Cardiac septum (tissue), 1 donor: ENCODE data around the gene PDE11A. TPM values are rescaled to one million over a fixed set of nuclear protein-coding genes. Genes with fewer than 3 reads are reported as not detected.
"Not testable (repeated sequence)": the region's sequence is repeated elsewhere in the genome, so short reads cannot be mapped to it uniquely, and the experiment has no call there.

Experiments
- DNase-seq: peaks from one replicate; pipeline ENCODE4 v3.0.0-alpha.2; 2020; ENCODE audit warnings: low spot score
- intact Hi-C: fragments of 100-400 bp; cut with DNase I; formaldehyde crosslinking; loops from one replicate; pipeline ENCODE4 v1.14.0; 2022
- total RNA-seq: library from RNA; stranded (reverse); fragmentation: NEBNext Ultra II Directional; extraction: Animal tissue kit (Norgen Biotek cat#: 25700); gene quantifications from one replicate; pipeline ENCODE4 v1.2.1, GENCODE V29; 2021
- donor health status: DM: no; HTN: no; CAD: no.

Gene PDE11A
- total RNA-seq, 1 donor from 2014 or later: 0.54 TPM

- no peak for DNase-seq
- intact Hi-C loops: no loop called here
Measured at GRCh38 chr2:177952151-177952550, 120.4 kb downstream of the PDE11A start.

GRCh38 chr2:177947598-177947997 is 125.0 kb downstream of the PDE11A start:
- intact Hi-C loops, DNase-seq: not testable (repeated sequence)

- intact Hi-C loops, DNase-seq: not testable (repeated sequence)
Measured at GRCh38 chr2:177944530-177944929, 128.0 kb downstream of the PDE11A start.

- intact Hi-C loops: no loop called here
- no peak for DNase-seq
Measured at GRCh38 chr2:177942731-177943130, 129.8 kb downstream of the PDE11A start.

- no peak for DNase-seq
- intact Hi-C loops: no loop called here
Measured at GRCh38 chr2:177939211-177939610, 133.4 kb downstream of the PDE11A start.

GRCh38 chr2:177930916-177931315 is 141.7 kb downstream of the PDE11A start:
- no peak for DNase-seq
- intact Hi-C loops: no loop called here

- no peak for DNase-seq
- intact Hi-C loops: no loop called here
Measured at GRCh38 chr2:177929662-177930522, 142.7 kb downstream of the PDE11A start.

GRCh38 chr2:177923323-177923722 is 149.3 kb downstream of the PDE11A start:
- no peak for DNase-seq
- intact Hi-C loops: no loop called here

GRCh38 chr2:177921726-177922125 is 150.9 kb downstream of the PDE11A start:
- DNase-seq: no peak
- intact Hi-C loops: no loop called here

GRCh38 chr2:177917169-177917568 is 155.4 kb downstream of the PDE11A start:
- no peak for DNase-seq
- intact Hi-C loops: no loop called here

GRCh38 chr2:177916342-177916741 is 156.2 kb downstream of the PDE11A start:
- no peak for DNase-seq
- intact Hi-C loops: no loop called here

- intact Hi-C loops: no loop called here
- no peak for DNase-seq
Measured at GRCh38 chr2:177914247-177914646, 158.3 kb downstream of the PDE11A start.

GRCh38 chr2:177909962-177910361 is 162.6 kb downstream of the PDE11A start:
- DNase-seq: no peak
- intact Hi-C loops: no loop called here

- DNase-seq: no peak
- intact Hi-C loops: no loop called here
Measured at GRCh38 chr2:177908824-177909223, 163.8 kb downstream of the PDE11A start.

GRCh38 chr2:177908182-177908581 is 164.4 kb downstream of the PDE11A start:
- no peak for DNase-seq
- intact Hi-C loops: no loop called here

- intact Hi-C loops: no loop called here
- no peak for DNase-seq
Measured at GRCh38 chr2:177906041-177906718, 166.4 kb downstream of the PDE11A start.

- intact Hi-C loops: no loop called here
- no peak for DNase-seq
Measured at GRCh38 chr2:177905640-177906039, 166.9 kb downstream of the PDE11A start.

- DNase-seq: no peak
- intact Hi-C loops: no loop called here
Measured at GRCh38 chr2:177902395-177903163, 170.0 kb downstream of the PDE11A start.

GRCh38 chr2:177900082-177900481 is 172.5 kb downstream of the PDE11A start:
- intact Hi-C loops: no loop called here
- DNase-seq: no peak

- intact Hi-C loops: no loop called here
- no peak for DNase-seq
Measured at GRCh38 chr2:177897278-177897677, 175.3 kb downstream of the PDE11A start.
